Suprapubic skin (tissue), 4 donors: ENCODE results near the gene TARP.

ENCODE experiments used
- EP300 ChIP-seq: sonication (generic); formaldehyde crosslinking; IDR thresholded peaks from one replicate; pipeline ENCODE4 v1.6.1; 2017; ENCODE audit warnings: antibody characterized with exemption
- POLR2A ChIP-seq, 2 donors: fragments of 450-650 bp; IDR thresholded peaks; one replicate each; pipeline ENCODE4 v1.6.1; 2017; ENCODE audit warnings: antibody characterized with exemption in 2 of 2, mild to moderate bottlenecking in 2 of 2, moderate library complexity in 2 of 2
- POLR2AphosphoS5 ChIP-seq, 3 donors: sonication (generic); formaldehyde crosslinking; IDR thresholded peaks; one replicate each; pipeline ENCODE4 v1.6.1; 2017; ENCODE audit warnings: antibody characterized with exemption in 3 of 3
- TF ChIP-seq, protein P1 (sequence below), 2 donors: fragments of 200-600 bp in 1 of 2; fragments of 450-650 bp in 1 of 2; sonication (generic) in 1 of 2; IDR thresholded peaks; one replicate each; pipeline ENCODE4 v1.5.1; 2016 to 2019; ENCODE audit warnings: antibody characterized with exemption in 2 of 2, mild to moderate bottlenecking in 1 of 2, moderate library complexity in 1 of 2

DNA sequence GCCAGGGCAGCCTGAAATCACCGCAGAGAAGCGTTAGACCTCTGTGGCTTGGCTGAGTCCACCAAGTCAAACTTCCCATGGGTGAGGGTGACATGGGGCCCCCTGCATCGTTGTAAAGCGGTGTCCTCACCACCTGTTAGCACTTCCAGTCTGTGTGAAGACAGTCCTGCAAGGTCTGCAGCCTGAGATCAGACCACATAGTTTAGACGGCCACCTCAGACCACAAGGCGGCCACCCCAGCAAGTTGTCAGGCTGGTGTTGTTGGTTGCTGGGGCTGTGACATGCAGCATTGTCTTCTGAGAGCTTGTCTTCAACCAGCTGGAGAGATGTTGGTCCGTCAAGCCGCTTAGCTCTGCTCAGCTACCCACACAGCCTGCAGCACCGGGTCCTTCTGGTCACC is 44.1 kb upstream of the TARP start:
- TF ChIP-seq, protein P1, sequence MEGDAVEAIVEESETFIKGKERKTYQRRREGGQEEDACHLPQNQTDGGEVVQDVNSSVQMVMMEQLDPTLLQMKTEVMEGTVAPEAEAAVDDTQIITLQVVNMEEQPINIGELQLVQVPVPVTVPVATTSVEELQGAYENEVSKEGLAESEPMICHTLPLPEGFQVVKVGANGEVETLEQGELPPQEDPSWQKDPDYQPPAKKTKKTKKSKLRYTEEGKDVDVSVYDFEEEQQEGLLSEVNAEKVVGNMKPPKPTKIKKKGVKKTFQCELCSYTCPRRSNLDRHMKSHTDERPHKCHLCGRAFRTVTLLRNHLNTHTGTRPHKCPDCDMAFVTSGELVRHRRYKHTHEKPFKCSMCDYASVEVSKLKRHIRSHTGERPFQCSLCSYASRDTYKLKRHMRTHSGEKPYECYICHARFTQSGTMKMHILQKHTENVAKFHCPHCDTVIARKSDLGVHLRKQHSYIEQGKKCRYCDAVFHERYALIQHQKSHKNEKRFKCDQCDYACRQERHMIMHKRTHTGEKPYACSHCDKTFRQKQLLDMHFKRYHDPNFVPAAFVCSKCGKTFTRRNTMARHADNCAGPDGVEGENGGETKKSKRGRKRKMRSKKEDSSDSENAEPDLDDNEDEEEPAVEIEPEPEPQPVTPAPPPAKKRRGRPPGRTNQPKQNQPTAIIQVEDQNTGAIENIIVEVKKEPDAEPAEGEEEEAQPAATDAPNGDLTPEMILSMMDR (IDR thresholded peaks at IDR 0.05) = no peak
- TF ChIP-seq POLR2A (IDR thresholded peaks at IDR 0.05) (no peak), EP300 (no peak), POLR2AphosphoS5 (IDR thresholded peaks at IDR 0.05) (no peak)
